Psoas muscle (tissue), 8 donors: Measurements from ENCODE around the gene MXI1. TPM values are rescaled to one million over a fixed set of nuclear protein-coding genes. Genes with fewer than 3 reads are reported as not detected.

ENCODE experiments used
- ATAC-seq, 4 donors: fragments of 200-7000 bp; cut with Tn5 transposase; one replicate each; pipeline ENCODE4 v1.9.1; 2020; ENCODE audit warnings: moderate library complexity in 3 of 4, mild to moderate bottlenecking in 2 of 4
- DNase-seq, 2 donors: peaks; one replicate each; pipeline ENCODE4 v3.0.0-alpha.2; 2020
- H3K27ac ChIP-seq: fragments of 200-600 bp; one replicate; pipeline ENCODE4 v1.8.0; 2022
- H3K27me3 ChIP-seq, 3 donors: fragments of 200-600 bp in 1 of 3; one replicate each; pipeline versions ENCODE4 v1.6.1 to v1.8.0; 2013 to 2022; ENCODE audit warnings: low read length in 2 of 3, mild to moderate bottlenecking in 2 of 3, moderate library complexity in 1 of 3; ENCODE audit not compliant: insufficient read depth in 3 of 3
- H3K36me3 ChIP-seq, 2 donors: fragments of 200-600 bp in 1 of 2; one replicate each; pipeline versions ENCODE4 v1.6.1 to v1.8.0; 2013 to 2022; ENCODE audit warnings: low read depth in 1 of 2, mild to moderate bottlenecking in 1 of 2, moderate library complexity in 1 of 2; ENCODE audit not compliant: insufficient read depth in 1 of 2
- H3K4me1 ChIP-seq: fragments of 200-600 bp; one replicate; pipeline ENCODE4 v1.8.0; 2022
- H3K4me3 ChIP-seq: fragments of 200-600 bp; one replicate; pipeline ENCODE4 v1.8.0; 2022; ENCODE audit warnings: mild to moderate bottlenecking
- H3K9me3 ChIP-seq: fragments of 200-600 bp; one replicate; pipeline ENCODE4 v1.8.0; 2022
- WGBS, 3 donors: extraction: QIAGEN DNeasy Blood & Tissue Kit; methylation state at CpG; one replicate each; pipeline versions ENCODE4 v1.1.6 to v1.1.7; 2013; 5-methylcytosine and 5-hydroxymethylcytosine counted together
- intact Hi-C, 2 donors: fragments of 100-400 bp; cut with DNase I; formaldehyde crosslinking; loops; one replicate each; pipeline versions ENCODE4 v1.11.0 to v1.14.2; 2022
- polyA plus RNA-seq, 3 donors: library from polyadenylated mRNA; stranded (reverse); fragments of 200-250 nt; gene quantifications; one replicate each; pipeline ENCODE4 v1.2.3, GENCODE V29; 2013
- total RNA-seq, 4 donors: library from RNA; stranded (reverse); fragmentation: NEBNext Ultra II Directional in 2 of 4; extraction: Animal tissue kit (Norgen Biotek cat#: 25700) in 2 of 4; gene quantifications; one replicate each; pipeline versions ENCODE4 v1.2.1 to v1.2.4, GENCODE V29; 2021 to 2023
- TF ChIP-seq, protein P1 (sequence below): fragments of 200-600 bp; IDR thresholded peaks from one replicate; pipeline ENCODE4 v1.8.0; 2022; ENCODE audit warnings: antibody characterized with exemption
- donor health status: healthy with polysubstance abuse.
- donor health status: DM: no; HTN: no; CAD: no; lungs with moderate emphysema.
- donor health status: Bipolar disorder and iron deficiency.
- donor health status: healthy.
- donor health status: DM: yes; HTN: yes; CAD: no.
- donor health status: DM: no; HTN: no; CAD: no.
- donor health status: DM: no; HTN: no; CAD: no.
- donor health status: DM: yes; HTN: yes; CAD: no.

MXI1 gene
- total and polyA plus RNA-seq, 7 donors = 5.5 to 50.3 (median 33.3) TPM

DNA sequence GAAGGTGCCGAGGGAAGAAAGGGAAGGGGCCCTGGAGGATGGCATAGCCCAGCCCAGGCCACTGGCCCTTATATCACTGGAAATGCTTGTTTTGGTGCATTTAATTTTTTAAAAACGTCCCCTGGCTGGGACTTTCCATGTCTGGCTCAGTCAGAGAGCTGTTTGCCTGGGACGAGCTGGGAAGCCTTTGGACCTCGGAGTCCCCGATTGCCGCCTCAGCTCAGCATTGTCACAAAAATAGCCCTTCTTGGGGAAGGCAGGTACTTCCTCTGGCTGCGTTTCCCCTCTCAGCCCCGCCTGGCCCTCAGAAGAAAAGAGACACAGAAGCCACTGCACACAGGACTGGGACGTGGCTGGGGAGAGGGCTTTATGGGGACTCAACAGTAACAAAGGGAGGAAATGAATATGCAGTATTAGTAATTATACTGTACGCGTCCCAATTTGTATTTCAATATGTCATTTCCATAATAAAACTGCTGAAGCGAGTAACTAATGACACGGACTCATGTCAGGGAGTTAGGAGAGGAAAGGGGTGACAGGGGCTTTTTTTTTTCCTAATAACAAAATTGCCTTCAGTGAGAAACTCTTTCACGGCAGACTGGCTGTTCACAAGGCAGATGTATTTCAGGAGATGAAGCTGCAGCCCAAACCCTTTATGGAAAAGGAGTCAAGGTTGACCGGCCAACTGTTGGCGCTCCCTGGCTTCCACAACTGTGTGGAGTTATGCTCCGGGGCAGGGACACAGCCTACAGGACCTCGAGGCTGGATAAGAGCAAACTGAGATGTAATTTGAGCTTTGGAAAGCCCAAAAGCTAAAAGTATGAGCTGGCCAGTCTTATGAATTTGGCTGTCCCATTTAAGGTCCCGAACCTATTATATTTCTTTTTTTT is 31.0 kb upstream of the MXI1 start:
- no peak overlapping the region for H3K27ac ChIP-seq
- intact Hi-C loops = no loop called here
- WGBS, 3 donors = 37 to 42% (median 38%) methylated on average over 19 of the region's 19 CpGs
- DNase-seq = no peak
- no peak for ATAC-seq
- no peaks in the 10 kb centered on the region for H3K36me3 ChIP-seq
- peaks cover 0 to 25% (median 0%) of the 10 kb centered on the region in 3 donors for H3K27me3 ChIP-seq
- no peaks in the 10 kb centered on the region for H3K4me1 ChIP-seq
- TF ChIP-seq, protein P1, sequence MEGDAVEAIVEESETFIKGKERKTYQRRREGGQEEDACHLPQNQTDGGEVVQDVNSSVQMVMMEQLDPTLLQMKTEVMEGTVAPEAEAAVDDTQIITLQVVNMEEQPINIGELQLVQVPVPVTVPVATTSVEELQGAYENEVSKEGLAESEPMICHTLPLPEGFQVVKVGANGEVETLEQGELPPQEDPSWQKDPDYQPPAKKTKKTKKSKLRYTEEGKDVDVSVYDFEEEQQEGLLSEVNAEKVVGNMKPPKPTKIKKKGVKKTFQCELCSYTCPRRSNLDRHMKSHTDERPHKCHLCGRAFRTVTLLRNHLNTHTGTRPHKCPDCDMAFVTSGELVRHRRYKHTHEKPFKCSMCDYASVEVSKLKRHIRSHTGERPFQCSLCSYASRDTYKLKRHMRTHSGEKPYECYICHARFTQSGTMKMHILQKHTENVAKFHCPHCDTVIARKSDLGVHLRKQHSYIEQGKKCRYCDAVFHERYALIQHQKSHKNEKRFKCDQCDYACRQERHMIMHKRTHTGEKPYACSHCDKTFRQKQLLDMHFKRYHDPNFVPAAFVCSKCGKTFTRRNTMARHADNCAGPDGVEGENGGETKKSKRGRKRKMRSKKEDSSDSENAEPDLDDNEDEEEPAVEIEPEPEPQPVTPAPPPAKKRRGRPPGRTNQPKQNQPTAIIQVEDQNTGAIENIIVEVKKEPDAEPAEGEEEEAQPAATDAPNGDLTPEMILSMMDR = no peak
- peak overlapping the region; percentile 18 for H3K4me3 ChIP-seq
- H3K9me3 ChIP-seq = no peaks in the 10 kb centered on the region

DNA sequence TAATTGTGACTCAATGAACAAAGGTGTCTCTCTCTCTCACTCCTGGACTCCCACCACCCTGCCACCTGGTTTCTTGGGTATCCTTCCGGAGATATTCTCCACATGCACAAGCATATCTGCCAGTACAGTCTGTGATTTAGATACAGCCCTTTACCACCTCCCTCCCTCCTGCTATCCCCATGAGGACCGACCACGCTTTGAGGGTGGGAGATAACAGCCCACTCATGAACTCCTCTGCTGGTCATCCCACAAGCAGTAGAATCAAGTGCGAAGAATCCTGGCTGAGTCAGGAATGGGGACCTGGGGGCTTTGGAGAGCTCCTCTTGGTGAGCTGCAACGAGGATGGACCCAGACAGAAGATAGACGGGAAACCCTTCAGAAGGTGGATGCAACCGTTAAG is 28.2 kb upstream of the MXI1 start:
- Histone ChIP-seq H3K36me3 (no peaks in the 10 kb centered on the region), H3K4me3 (no peak overlapping the region), H3K27ac (no peak overlapping the region), H3K27me3 (no peaks in the 10 kb centered on the region), H3K4me1 (no peaks in the 10 kb centered on the region), H3K9me3 (no peaks in the 10 kb centered on the region)
- DNase-seq (no peak), ATAC-seq (no peak)
- TF ChIP-seq, protein P1 = no peak
- intact Hi-C loops = no loop called here
- WGBS, 3 donors = 83% methylated on average over 7 of the region's 7 CpGs

DNA sequence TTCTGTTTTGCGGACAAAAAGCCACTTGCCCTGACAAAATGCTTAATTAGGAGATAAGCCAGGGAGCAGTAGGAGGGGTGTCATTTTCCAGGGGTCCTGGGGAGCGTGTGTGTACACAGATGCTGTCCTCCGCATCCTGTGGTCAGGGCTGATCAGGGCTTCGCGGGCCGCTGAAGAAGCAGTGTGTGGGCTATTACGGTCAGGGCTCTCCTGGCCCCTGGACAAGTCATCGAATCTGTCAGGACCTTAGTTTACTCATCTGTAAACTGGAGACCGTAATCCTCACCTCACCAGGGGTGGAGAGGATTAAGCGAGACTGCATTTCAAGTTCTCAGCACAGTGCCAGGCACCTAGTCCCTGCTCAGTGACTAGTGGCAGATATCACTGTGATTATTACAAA is 26.0 kb upstream of the MXI1 start:
- Histone ChIP-seq H3K4me3 (no peak overlapping the region), H3K27me3 (no peaks in the 10 kb centered on the region), H3K4me1 (no peaks in the 10 kb centered on the region), H3K36me3 (no peaks in the 10 kb centered on the region), H3K9me3 (no peaks in the 10 kb centered on the region), H3K27ac (no peak overlapping the region)
- ATAC-seq (no peak), DNase-seq (no peak)
- TF ChIP-seq, protein P1 = no peak
- WGBS, 3 donors = 88 to 94% (median 91%) methylated on average over 10 of the region's 10 CpGs
- intact Hi-C loops = no loop called here

DNA sequence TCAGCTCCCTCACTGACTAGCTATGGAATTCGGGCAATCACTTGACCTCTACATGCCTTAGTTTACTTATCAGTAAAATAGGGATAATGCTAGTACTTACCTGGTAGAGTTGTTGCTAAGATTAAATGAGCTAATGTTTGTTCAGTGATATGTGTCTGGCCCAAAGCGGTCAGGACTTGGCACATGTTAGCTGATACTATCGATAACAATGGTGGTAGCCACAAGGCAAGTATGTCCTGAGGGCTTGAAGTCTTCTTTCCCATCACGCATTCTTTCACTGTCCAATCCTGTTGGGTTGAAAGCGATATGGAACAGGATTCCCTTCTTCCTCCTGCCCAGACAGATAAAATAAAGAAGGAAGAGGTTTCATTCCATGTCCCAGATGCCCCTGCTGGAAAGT is 25.5 kb upstream of the MXI1 start:
- no peak for ATAC-seq
- Histone ChIP-seq H3K9me3 (no peaks in the 10 kb centered on the region), H3K36me3 (no peaks in the 10 kb centered on the region), H3K27me3 (no peaks in the 10 kb centered on the region), H3K4me3 (no peak overlapping the region), H3K4me1 (no peaks in the 10 kb centered on the region), H3K27ac (no peak overlapping the region)
- TF ChIP-seq, protein P1 = no peak
- intact Hi-C loops = no loop called here
- 92 to 96% (median 95%) methylated on average over 5 of the region's 5 CpGs for WGBS, 3 donors
- DNase-seq = no peak
